ENCODE measurements around the gene FEM1C. TPM values are rescaled to one million over a fixed set of nuclear protein-coding genes. Genes with fewer than 3 reads are reported as not detected.

FEM1C gene
- total RNA-seq, 1 donor from 2014 or later = 20.7 TPM

DNA sequence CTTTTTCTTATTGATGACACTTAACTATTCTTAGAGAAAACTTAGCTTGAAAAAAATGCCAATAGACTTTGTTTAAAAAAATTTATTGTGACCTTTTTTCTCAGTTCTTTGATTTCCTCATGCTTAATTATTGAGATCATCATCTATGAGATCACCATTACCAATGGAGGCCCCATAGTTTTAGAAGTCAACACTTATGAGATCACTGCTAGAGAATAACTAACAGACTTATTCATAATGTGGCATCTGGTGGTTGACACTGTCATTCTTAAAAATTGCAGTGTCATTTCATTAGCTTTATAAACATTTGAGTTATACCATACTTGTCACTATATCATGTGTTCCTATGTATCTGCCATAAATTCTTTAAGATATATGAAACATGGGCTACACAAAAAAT, 14.9 kb upstream of the FEM1C start:
- intact Hi-C loops (cut with DNase I) = no loop called here
- no peak for DNase-seq (ENCODE audit: low spot score)
- ATAC-seq = no peak

GRCh38 chr5:115558388-115558956, 13.9 kb upstream of the FEM1C start:
- DNase-seq (ENCODE audit: low spot score) = no peak
- intact Hi-C loops (cut with DNase I) = no loop called here
- ATAC-seq = no peak

- ATAC-seq (no peak), DNase-seq (ENCODE audit: low spot score) (no peak)
- intact Hi-C loops (cut with DNase I) = no loop called here
Observed at GRCh38 chr5:115557667-115558387, 13.3 kb upstream of the FEM1C start.

GRCh38 chr5:115556276-115556675, 11.7 kb upstream of the FEM1C start:
- intact Hi-C loops (cut with DNase I) = no loop called here
- DNase-seq (ENCODE audit: low spot score) (no peak), ATAC-seq (no peak)

- ATAC-seq = no peak
- DNase-seq (ENCODE audit: low spot score) = no peak
- intact Hi-C loops (cut with DNase I) = no loop called here
Observed at GRCh38 chr5:115555084-115555633, 10.6 kb upstream of the FEM1C start.

- DNase-seq (ENCODE audit: low spot score) (no peak), ATAC-seq (no peak)
- intact Hi-C loops (cut with DNase I) = no loop called here
Observed at GRCh38 chr5:115553082-115553481, 8.5 kb upstream of the FEM1C start.

GRCh38 chr5:115551415-115551814, 6.8 kb upstream of the FEM1C start:
- no peak for DNase-seq (ENCODE audit: low spot score)
- intact Hi-C loops (cut with DNase I) = no loop called here
- ATAC-seq = peak; percentile 22

DNA sequence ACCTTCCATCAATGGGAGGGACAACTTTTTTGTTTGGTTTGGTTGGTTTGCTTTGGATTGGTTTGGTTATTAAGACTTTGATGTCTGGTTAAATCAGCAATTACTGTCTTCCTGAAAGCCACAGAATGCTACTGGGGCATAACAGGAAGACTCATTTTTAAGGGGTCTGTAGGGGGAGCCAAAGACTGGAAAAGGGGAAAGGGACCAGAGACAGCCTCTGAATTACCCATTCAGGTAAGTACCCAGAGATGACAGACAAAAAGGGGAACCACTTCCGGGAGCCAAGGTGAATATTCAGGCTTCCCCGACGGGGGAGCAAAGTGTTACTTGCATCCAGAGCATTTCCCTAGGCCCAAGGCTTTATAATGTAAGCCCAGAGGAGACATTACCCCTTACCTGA, 4.6 kb upstream of the FEM1C start:
- no peak for ATAC-seq
- intact Hi-C loops (cut with DNase I) = no loop called here
- DNase-seq (ENCODE audit: low spot score) = no peak

DNA sequence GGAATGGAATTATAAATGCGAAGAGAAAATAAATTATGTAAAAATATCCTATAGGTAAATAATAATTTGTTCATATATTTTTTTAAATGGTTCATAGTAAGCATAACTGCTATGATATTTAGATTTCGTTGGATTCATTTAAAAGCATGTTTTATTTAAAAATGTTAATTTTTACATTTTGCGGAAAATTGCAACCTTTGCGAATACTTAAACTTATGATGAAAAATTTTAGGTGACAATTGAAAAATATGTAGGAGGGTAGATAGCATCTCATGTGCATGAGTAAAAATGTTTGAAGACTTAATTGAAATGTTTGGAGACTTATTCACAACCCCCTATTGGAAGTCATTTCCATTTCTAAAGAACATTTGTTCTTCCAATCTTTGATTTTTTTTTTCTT, 4.1 kb upstream of the FEM1C start:
- no peak for ATAC-seq
- intact Hi-C loops (cut with DNase I) = no loop called here
- DNase-seq (ENCODE audit: low spot score) = no peak

- intact Hi-C loops (cut with DNase I) = no loop called here
- ATAC-seq (no peak), DNase-seq (ENCODE audit: low spot score) (no peak)
Observed at GRCh38 chr5:115545351-115545882, 842 bp upstream of the FEM1C start.

DNA sequence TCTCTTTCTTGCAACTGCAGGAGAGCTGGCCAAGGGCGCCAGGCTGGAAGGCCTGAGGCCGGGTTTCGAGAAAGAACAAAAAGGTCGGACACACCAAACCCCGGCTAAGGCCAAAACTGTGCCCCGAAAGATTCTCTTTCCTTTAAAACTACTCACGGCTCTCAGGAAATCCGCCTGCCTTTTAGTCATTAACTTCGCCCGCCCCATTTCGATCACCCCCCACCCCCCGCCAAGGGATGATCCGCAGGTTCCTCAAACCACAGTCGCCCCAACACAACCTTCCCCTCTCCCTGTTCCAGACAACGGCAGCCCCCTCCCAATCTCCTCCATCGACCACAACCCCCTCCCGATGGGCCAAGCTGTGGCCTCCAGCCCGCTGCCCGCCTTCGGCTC, 536 bp downstream of the FEM1C start:
- ATAC-seq (peak; percentile 35), DNase-seq (ENCODE audit: low spot score) (no peak)
- intact Hi-C loops (cut with DNase I) = no loop called here

DNA sequence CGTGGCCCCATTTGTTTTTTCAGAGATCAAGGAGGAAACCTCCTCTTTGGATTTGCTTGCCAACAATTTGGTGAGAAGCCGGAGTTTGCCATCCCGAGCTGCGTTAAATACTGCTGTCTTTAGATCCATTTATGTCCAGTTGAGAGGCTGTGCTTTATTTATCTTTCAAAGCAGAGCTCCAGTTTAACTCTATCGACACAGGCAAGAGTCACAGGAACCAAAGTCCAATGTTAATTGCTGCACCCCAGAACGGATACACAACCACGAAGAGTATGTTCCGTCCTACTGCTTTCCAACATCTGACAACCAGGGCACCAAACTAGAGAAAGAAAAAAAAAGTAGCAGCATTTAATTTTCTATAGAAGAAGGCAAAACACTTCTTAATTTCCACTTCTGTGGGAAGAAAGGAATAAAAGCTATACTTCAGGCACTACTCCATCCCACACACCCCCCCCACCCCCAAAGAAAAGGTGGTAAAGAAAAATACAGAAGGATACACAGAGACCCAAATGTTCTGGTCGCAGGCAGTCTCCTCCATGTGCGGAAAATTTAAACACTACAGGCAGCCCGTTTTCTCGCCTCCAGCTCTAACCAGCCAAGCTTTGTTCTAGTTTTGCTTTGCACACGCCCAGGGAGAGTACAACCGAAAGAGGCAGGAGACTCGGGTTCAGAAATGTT, 1.1 kb downstream of the FEM1C start:
- DNase-seq (ENCODE audit: low spot score) (no peak), ATAC-seq (peak; percentile 59)
- intact Hi-C loops (cut with DNase I) = no loop called here

DNA sequence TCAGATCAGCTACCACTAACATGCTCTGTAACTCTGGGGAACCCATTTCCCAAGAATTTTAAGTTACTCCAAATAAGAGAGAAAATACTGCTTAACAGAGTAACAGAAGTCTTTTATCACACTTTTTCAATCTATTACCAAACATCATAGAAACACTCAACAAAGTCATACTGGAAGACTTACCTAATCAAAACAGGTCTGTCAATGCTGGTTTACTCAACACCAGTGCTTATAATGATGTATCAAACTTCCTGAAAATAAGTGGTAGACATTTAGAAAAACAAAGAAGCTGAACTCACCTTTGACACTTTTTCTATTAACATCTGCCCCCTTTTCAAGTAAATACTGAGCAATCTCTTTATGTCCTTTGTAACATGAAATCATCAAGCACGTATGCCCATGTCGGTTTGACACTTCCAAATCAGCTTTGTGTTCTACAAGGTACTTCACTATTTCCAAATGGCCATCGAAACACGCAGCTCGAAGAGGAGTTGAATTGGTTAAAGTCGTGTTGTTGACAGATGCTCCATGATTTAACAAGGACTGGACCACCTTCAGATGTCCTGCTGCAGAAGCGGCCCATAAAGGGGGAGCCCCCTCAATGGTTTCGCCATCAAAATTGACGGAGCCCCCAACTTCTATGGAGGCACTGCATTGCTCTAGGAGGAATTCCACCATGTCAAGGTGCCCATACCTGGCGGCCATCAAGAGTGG, 1.8 kb downstream of the FEM1C start:
- intact Hi-C loops (cut with DNase I) = no loop called here
- ATAC-seq (no peak), DNase-seq (ENCODE audit: low spot score) (no peak)

DNA sequence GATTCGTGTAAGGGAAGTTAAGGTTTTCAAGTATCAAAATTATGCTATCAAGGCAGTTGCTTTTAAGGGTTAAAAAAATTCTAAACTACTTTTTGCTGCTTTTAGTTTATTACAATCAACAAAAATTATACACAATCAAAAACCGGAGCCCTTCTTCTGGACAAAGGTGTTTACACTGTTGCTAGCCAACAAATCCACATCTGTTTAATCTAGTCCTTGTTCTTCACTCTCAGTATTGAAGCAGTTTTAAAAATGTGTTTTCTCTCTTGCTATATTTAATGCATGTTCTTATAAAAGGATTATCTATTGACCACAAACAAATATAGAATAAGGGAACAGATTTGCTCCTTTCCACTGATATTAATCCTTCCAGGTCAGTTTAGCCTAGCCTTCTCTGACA, 2.5 kb downstream of the FEM1C start:
- ATAC-seq = no peak
- intact Hi-C loops (cut with DNase I) = no loop called here
- no peak for DNase-seq (ENCODE audit: low spot score)

DNA sequence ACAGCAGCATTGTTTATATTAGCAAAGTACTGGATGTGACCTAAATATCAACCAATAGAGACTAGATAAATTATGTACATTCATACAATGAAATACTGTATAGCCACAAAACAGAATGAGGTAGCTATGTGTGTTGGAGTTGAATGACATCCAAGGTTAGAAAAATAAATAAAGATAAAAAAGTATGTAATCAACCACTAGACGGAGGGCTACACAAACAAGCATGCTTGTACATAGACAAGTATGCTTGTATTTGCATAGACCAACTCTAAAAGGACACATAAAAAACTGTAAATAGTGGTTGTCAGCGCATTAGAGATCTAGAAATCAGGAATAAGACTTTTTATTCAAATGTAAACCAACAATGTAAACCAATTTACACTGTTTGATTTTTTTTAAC, 3.0 kb downstream of the FEM1C start:
- no peak for DNase-seq (ENCODE audit: low spot score)
- intact Hi-C loops (cut with DNase I) = no loop called here
- no peak for ATAC-seq

GRCh38 chr5:115535479-115536035, 9.0 kb downstream of the FEM1C start:
- no peak for DNase-seq (ENCODE audit: low spot score)
- intact Hi-C loops (cut with DNase I) = no loop called here
- ATAC-seq = no peak

DNA sequence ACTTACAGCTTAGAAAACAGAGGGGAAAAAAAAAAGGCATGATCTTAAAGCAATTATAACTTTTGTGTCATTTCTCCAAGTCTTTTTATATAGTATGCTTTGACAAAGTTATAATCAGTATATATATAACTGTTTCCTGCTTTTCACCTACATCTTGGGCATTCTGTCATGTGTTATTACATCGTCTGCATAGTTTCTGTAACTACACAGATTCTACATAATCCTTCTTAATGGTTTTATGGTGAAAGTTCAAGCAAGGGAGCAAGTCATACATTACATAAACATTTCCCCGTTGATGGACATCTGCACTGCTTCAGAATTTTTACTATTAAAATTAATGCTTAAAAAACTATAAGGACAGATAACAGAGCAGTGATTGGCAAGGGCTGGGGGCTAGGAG, 12.1 kb downstream of the FEM1C start:
- ATAC-seq (no peak), DNase-seq (ENCODE audit: low spot score) (no peak)
- intact Hi-C loops (cut with DNase I) = no loop called here

GRCh38 chr5:115531787-115532367, 12.7 kb downstream of the FEM1C start:
- DNase-seq (ENCODE audit: low spot score) (no peak), ATAC-seq (no peak)
- intact Hi-C loops (cut with DNase I) = no loop called here

GRCh38 chr5:115531380-115531779, 13.2 kb downstream of the FEM1C start:
- DNase-seq (ENCODE audit: low spot score) (no peak), ATAC-seq (no peak)
- intact Hi-C loops (cut with DNase I) = no loop called here
